ENCODE measurements around the gene FTO. TPM values are rescaled to one million over a fixed set of nuclear protein-coding genes. Genes with fewer than 3 reads are reported as not detected.

The FTO gene
- total and polyA plus RNA-seq, 2 of the 13 experiments (the other 11 are each of a cell fraction or from before 2014, with no cell fraction given) = 41.6 to 55.8 TPM

DNA sequence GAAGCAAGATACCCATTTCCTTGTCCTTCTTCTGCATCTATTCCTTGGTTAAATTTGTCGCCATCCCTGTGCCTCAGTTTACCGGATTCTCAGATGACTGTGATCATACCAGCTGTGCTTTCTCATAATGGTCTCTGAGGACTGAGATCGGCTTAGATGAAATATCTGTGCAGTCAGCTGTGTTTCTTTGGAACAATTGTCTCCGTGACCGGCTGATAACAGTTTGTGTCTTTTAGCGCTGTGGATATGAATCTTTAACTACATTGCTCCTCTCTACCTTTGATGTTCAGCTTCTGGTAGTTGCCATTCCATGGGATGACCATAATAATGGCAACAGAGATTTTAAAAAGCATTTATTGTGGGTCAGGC, 473 bp downstream of the FTO start:
- peak overlapping the region; percentile 58 for H3K27ac ChIP-seq (ENCODE audit: extremely low read length, insufficient read depth, low read length)
- H3K79me2 ChIP-seq (ENCODE audit: insufficient read depth, low read length) = peaks cover 38% of the 10 kb centered on the region
- peak overlapping the region; percentile 80 to 90 (median 84) for H3K4me3 ChIP-seq (replicated peaks in 1 of 3; ENCODE audit: insufficient read depth in 1 of 3, low read depth in 2 of 3, low read length in 3 of 3)
- DNase-seq (ENCODE audit: low spot score) (no peak), ATAC-seq (no peak), FAIRE-seq (no peak)
- BruUV-seq (replicated peaks) = TSS peak; percentile 62
- in situ Hi-C loops (cut with HindIII; ENCODE audit: extremely low pct_ligation_motif_present, low pct_unique_long_range_greater_than_20kb) = no loop called here
- intact Hi-C loops (cut with micrococcal nuclease; ENCODE audit: unreplicated experiment) = loop anchor here (5.0 kb wide), 2 partner anchors 53 to 192 kb away; no protein-coding TSS in a partner anchor
- CTCF ChIA-PET (ENCODE audit: low intra/inter-chr PET ratio, low total read pairs) = no interaction called here
- POLR2A ChIA-PET = interaction anchor here (0.8 to 1.7 kb wide), 9 partner anchors 11 to 269 kb away, joined by 3 to 6 read pairs (median 3); no protein-coding TSS in a partner anchor
- H2AFZ ChIP-seq (ENCODE audit: low read length) = peak overlapping the region; percentile 82
- peak overlapping the region; percentile 93 for H3K4me2 ChIP-seq (ENCODE audit: low read depth, low read length)
- peak overlapping the region; percentile 82 for H3K9ac ChIP-seq (ENCODE audit: insufficient read depth, low read depth, low read length)
- H3K27me3 ChIP-seq (ENCODE audit: control insufficient read depth in 1 of 2, insufficient read depth in 2 of 2, low read length in 2 of 2) = no peaks in the 10 kb centered on the region; a peak in 1 of 5 replicates
- H3K36me3 ChIP-seq (replicated peaks in 1 of 2; ENCODE audit: control insufficient read depth in 1 of 2, insufficient read depth in 2 of 2, low read length in 2 of 2) = no peaks in the 10 kb centered on the region
- H3K9me3 ChIP-seq (ENCODE audit: low read length) = no peaks in the 10 kb centered on the region
- H3K4me1 ChIP-seq (ENCODE audit: insufficient read depth, low read length) = peaks cover 19% of the 10 kb centered on the region
- no peaks in the 10 kb centered on the region for H4K20me1 ChIP-seq (ENCODE audit: insufficient read depth, low read length)
- WGBS (ENCODE audit: low lambda C conversion rate) = 1% methylated on average over 6 of the region's 6 CpGs
- TF ChIP-seq MAF1 (CRISPR knock-in tag; IDR thresholded peaks at IDR 0.05; ENCODE audit: borderline replicate concordance) (0 out of 2 replicates have a peak, but pooled peaks have one; percentile 8), REL (CRISPR knock-in tag; conservative IDR thresholded peaks at IDR 0.05) (no peak), ZNF703 (CRISPR knock-in tag; IDR thresholded peaks at IDR 0.05; ENCODE audit: borderline replicate concordance) (no peak), ZFY (CRISPR knock-in tag; IDR thresholded peaks at IDR 0.05) (no peak), ZNF124 (CRISPR knock-in tag; IDR thresholded peaks at IDR 0.05) (no peak), ARNT2 (CRISPR knock-in tag; IDR thresholded peaks at IDR 0.05; ENCODE audit: low read depth) (no peak), ZNF616 (CRISPR knock-in tag; IDR thresholded peaks at IDR 0.05; ENCODE audit: low read depth) (0 out of 2 replicates have a peak, but pooled peaks have one; percentile 22), ZFP1 (CRISPR knock-in tag; IDR thresholded peaks at IDR 0.05) (no peak), ZNF205 (CRISPR knock-in tag; IDR thresholded peaks at IDR 0.05) (no peak), SAFB2 (CRISPR knock-in tag; IDR thresholded peaks at IDR 0.05; ENCODE audit: borderline replicate concordance, low read depth) (0 out of 2 replicates have a peak, but pooled peaks have one; percentile 4), PAX8 (CRISPR knock-in tag; IDR thresholded peaks at IDR 0.05; ENCODE audit: borderline replicate concordance) (0 out of 2 replicates have a peak, but pooled peaks have one; percentile 18), HNRNPUL1 (IDR thresholded peaks at IDR 0.05; ENCODE audit: low read depth, low read length) (no peak), ELF1 (CRISPR knock-in tag; IDR thresholded peaks at IDR 0.05) (no peak), KLF6 (CRISPR knock-in tag; IDR thresholded peaks at IDR 0.05) (0 out of 2 replicates have a peak, but pooled peaks have one; percentile 14), ZSCAN12 (CRISPR knock-in tag; IDR thresholded peaks at IDR 0.05) (no peak), NFKBIZ (CRISPR knock-in tag; IDR thresholded peaks at IDR 0.05) (0 out of 2 replicates have a peak, but pooled peaks have one; percentile 7), SATB2 (CRISPR knock-in tag; IDR thresholded peaks at IDR 0.05) (no peak)
- TF ChIP-seq, protein P1, sequence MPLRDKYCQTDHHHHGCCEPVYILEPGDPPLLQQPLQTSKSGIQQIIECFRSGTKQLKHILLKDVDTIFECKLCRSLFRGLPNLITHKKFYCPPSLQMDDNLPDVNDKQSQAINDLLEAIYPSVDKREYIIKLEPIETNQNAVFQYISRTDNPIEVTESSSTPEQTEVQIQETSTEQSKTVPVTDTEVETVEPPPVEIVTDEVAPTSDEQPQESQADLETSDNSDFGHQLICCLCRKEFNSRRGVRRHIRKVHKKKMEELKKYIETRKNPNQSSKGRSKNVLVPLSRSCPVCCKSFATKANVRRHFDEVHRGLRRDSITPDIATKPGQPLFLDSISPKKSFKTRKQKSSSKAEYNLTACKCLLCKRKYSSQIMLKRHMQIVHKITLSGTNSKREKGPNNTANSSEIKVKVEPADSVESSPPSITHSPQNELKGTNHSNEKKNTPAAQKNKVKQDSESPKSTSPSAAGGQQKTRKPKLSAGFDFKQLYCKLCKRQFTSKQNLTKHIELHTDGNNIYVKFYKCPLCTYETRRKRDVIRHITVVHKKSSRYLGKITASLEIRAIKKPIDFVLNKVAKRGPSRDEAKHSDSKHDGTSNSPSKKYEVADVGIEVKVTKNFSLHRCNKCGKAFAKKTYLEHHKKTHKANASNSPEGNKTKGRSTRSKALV (CRISPR knock-in tag; IDR thresholded peaks at IDR 0.05) = 0 out of 2 replicates have a peak, but pooled peaks have one; percentile 35
- TF ChIP-seq, protein P2, sequence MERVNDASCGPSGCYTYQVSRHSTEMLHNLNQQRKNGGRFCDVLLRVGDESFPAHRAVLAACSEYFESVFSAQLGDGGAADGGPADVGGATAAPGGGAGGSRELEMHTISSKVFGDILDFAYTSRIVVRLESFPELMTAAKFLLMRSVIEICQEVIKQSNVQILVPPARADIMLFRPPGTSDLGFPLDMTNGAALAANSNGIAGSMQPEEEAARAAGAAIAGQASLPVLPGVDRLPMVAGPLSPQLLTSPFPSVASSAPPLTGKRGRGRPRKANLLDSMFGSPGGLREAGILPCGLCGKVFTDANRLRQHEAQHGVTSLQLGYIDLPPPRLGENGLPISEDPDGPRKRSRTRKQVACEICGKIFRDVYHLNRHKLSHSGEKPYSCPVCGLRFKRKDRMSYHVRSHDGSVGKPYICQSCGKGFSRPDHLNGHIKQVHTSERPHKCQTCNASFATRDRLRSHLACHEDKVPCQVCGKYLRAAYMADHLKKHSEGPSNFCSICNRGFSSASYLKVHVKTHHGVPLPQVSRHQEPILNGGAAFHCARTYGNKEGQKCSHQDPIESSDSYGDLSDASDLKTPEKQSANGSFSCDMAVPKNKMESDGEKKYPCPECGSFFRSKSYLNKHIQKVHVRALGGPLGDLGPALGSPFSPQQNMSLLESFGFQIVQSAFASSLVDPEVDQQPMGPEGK (CRISPR knock-in tag; IDR thresholded peaks at IDR 0.05) = no peak
- TF ChIP-seq, protein P3, sequence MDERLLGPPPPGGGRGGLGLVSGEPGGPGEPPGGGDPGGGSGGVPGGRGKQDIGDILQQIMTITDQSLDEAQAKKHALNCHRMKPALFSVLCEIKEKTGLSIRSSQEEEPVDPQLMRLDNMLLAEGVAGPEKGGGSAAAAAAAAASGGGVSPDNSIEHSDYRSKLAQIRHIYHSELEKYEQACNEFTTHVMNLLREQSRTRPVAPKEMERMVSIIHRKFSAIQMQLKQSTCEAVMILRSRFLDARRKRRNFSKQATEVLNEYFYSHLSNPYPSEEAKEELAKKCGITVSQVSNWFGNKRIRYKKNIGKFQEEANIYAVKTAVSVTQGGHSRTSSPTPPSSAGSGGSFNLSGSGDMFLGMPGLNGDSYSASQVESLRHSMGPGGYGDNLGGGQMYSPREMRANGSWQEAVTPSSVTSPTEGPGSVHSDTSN (CRISPR knock-in tag; IDR thresholded peaks at IDR 0.05) = no peak
- TF ChIP-seq, protein P4, sequence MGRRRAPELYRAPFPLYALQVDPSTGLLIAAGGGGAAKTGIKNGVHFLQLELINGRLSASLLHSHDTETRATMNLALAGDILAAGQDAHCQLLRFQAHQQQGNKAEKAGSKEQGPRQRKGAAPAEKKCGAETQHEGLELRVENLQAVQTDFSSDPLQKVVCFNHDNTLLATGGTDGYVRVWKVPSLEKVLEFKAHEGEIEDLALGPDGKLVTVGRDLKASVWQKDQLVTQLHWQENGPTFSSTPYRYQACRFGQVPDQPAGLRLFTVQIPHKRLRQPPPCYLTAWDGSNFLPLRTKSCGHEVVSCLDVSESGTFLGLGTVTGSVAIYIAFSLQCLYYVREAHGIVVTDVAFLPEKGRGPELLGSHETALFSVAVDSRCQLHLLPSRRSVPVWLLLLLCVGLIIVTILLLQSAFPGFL (CRISPR knock-in tag; IDR thresholded peaks at IDR 0.05) = 0 out of 2 replicates have a peak, but pooled peaks have one; percentile 3
